Muscle layer of duodenum (tissue), 2 donors: Measurements from ENCODE around the gene TMEM53.

ENCODE experiments used
- H3K27ac ChIP-seq: one replicate; pipeline ENCODE4 v1.7.0; 2013; ENCODE audit warnings: mild to moderate bottlenecking, low read length
- H3K27me3 ChIP-seq: one replicate; pipeline ENCODE4 v1.7.0; 2013; ENCODE audit warnings: low read depth, mild to moderate bottlenecking, control low read depth, low read length
- H3K36me3 ChIP-seq, 2 donors: one replicate each; pipeline ENCODE4 v1.7.0; 2013; ENCODE audit warnings: low read length in 2 of 2, control low read depth in 1 of 2, mild to moderate bottlenecking in 1 of 2; ENCODE audit not compliant: insufficient read depth in 2 of 2, control insufficient read depth in 1 of 2
- H3K4me1 ChIP-seq, 2 donors: one replicate each; pipeline ENCODE4 v1.7.0; 2013; ENCODE audit warnings: low read length in 2 of 2, mild to moderate bottlenecking in 2 of 2, control low read depth in 1 of 2, moderate library complexity in 1 of 2; ENCODE audit not compliant: insufficient read depth in 2 of 2, control insufficient read depth in 1 of 2
- H3K4me3 ChIP-seq, 2 donors: one replicate each; pipeline ENCODE4 v1.7.0; 2013; ENCODE audit warnings: low read length in 2 of 2, low read depth in 1 of 2, mild to moderate bottlenecking in 1 of 2
- H3K9me3 ChIP-seq, 2 donors: one replicate each; pipeline ENCODE4 v1.7.0; 2013; ENCODE audit warnings: low read length in 2 of 2, control low read depth in 1 of 2, mild to moderate bottlenecking in 1 of 2; ENCODE audit not compliant: control insufficient read depth in 1 of 2
- donor health status: healthy.

Gene TMEM53

GRCh38 chr1:44653107-44653964 lies 20.9 kb downstream of the TMEM53 start:
- Histone ChIP-seq H3K36me3 (peaks cover 34% of the 10 kb centered on the region in 2 donors), H3K4me1 (no peaks in the 10 kb centered on the region), H3K27ac (no peak overlapping the region)

GRCh38 chr1:44652445-44653106 lies 21.7 kb downstream of the TMEM53 start:
- H3K36me3 ChIP-seq, result peaks cover 34 to 38% of the 10 kb centered on the region in 2 donors
- no peaks in the 10 kb centered on the region for H3K27me3 ChIP-seq
- H3K27ac ChIP-seq, result no peak overlapping the region
- no peak overlapping the region for H3K4me3 ChIP-seq
- H3K4me1 ChIP-seq, result no peaks in the 10 kb centered on the region
- H3K9me3 ChIP-seq, result no peaks in the 10 kb centered on the region

More at GRCh38 chr1:44653107-44653964, 20.9 kb downstream of the TMEM53 start:
- H3K4me3 ChIP-seq, result no peak overlapping the region
- H3K9me3 ChIP-seq, result no peaks in the 10 kb centered on the region
- H3K27me3 ChIP-seq, result no peaks in the 10 kb centered on the region

- no peaks in the 10 kb centered on the region for H3K9me3 ChIP-seq
- peaks cover 0 to 4% of the 10 kb centered on the region in 2 donors for H3K4me1 ChIP-seq
- no peak overlapping the region for H3K27ac ChIP-seq
- H3K27me3 ChIP-seq, result no peaks in the 10 kb centered on the region
- H3K4me3 ChIP-seq, result no peak overlapping the region
- H3K36me3 ChIP-seq, result peaks cover 34 to 44% of the 10 kb centered on the region in 2 donors
Measured at GRCh38 chr1:44651069-44651468, 23.2 kb downstream of the TMEM53 start.

- Histone ChIP-seq H3K27ac (no peak overlapping the region), H3K4me3 (no peak overlapping the region), H3K4me1 (peaks cover 0 to 6% of the 10 kb centered on the region in 2 donors), H3K9me3 (no peaks in the 10 kb centered on the region), H3K36me3 (peaks cover 38 to 52% of the 10 kb centered on the region in 2 donors), H3K27me3 (no peaks in the 10 kb centered on the region)
Measured at GRCh38 chr1:44650159-44650831, 24.0 kb downstream of the TMEM53 start.

GRCh38 chr1:44649788-44650158 lies 24.5 kb downstream of the TMEM53 start:
- Histone ChIP-seq H3K27ac (no peak overlapping the region), H3K36me3 (peaks cover 40 to 57% of the 10 kb centered on the region in 2 donors), H3K27me3 (no peaks in the 10 kb centered on the region), H3K4me1 (peaks cover 0 to 11% of the 10 kb centered on the region in 2 donors), H3K4me3 (no peak overlapping the region), H3K9me3 (no peaks in the 10 kb centered on the region)

- Histone ChIP-seq H3K4me1 (peaks cover 0 to 22% of the 10 kb centered on the region in 2 donors), H3K27ac (no peak overlapping the region)
Measured at GRCh38 chr1:44648529-44649250, 25.6 kb downstream of the TMEM53 start.

GRCh38 chr1:44647896-44648295 lies 26.4 kb downstream of the TMEM53 start:
- H3K27me3 ChIP-seq, result no peaks in the 10 kb centered on the region
- H3K27ac ChIP-seq, result no peak overlapping the region
- H3K36me3 ChIP-seq, result peaks cover 44 to 72% of the 10 kb centered on the region in 2 donors
- H3K4me1 ChIP-seq, result peaks cover 0 to 30% of the 10 kb centered on the region in 2 donors
- no peak overlapping the region for H3K4me3 ChIP-seq
- H3K9me3 ChIP-seq, result no peaks in the 10 kb centered on the region

More at GRCh38 chr1:44648529-44649250, 25.6 kb downstream of the TMEM53 start:
- H3K27me3 ChIP-seq, result no peaks in the 10 kb centered on the region
- H3K4me3 ChIP-seq, result no peak overlapping the region
- no peaks in the 10 kb centered on the region for H3K9me3 ChIP-seq
- H3K36me3 ChIP-seq, result peaks cover 39 to 68% of the 10 kb centered on the region in 2 donors

- H3K4me1 ChIP-seq, result peaks cover 0 to 39% of the 10 kb centered on the region in 2 donors
Measured at GRCh38 chr1:44646261-44647110, 27.8 kb downstream of the TMEM53 start.

GRCh38 chr1:44645476-44646244 lies 28.6 kb downstream of the TMEM53 start:
- Histone ChIP-seq H3K36me3 (peaks cover 51 to 72% of the 10 kb centered on the region in 2 donors), H3K27ac (peak overlapping the region; percentile 81), H3K4me3 (peak overlapping the region in 1 of 2 donors; percentile 1)

More at GRCh38 chr1:44646261-44647110, 27.8 kb downstream of the TMEM53 start:
- Histone ChIP-seq H3K4me3 (peak overlapping the region in 1 of 2 donors; percentile 1), H3K9me3 (no peaks in the 10 kb centered on the region), H3K27ac (peak overlapping the region; percentile 81), H3K36me3 (peaks cover 54 to 73% of the 10 kb centered on the region in 2 donors), H3K27me3 (no peaks in the 10 kb centered on the region)

More at GRCh38 chr1:44645476-44646244, 28.6 kb downstream of the TMEM53 start:
- Histone ChIP-seq H3K27me3 (no peaks in the 10 kb centered on the region), H3K9me3 (no peaks in the 10 kb centered on the region), H3K4me1 (peaks cover 0 to 39% of the 10 kb centered on the region in 2 donors)
